Measurements from ENCODE around the gene POLE4. TPM values are rescaled to one million over a fixed set of nuclear protein-coding genes. Genes with fewer than 3 reads are reported as not detected.

The POLE4 gene
- polyA plus RNA-seq (2012; ENCODE audit: missing spikeins): 74.9 TPM

GRCh38 chr2:74958274-74959105 lies at the start of gene POLE4:
POLE4 (plus strand) TSS chr2:74958643; CDS start chr2:74958680, 37 bp downstream.
- FAIRE-seq: peak; percentile 95
- DNase-seq (ENCODE audit: insufficient read length): peak; percentile 64
- TF ChIP-seq POLR2AphosphoS5 (IDR thresholded peaks at IDR 0.05; ENCODE audit: low read depth, low read length): peak; percentile 97
- TF ChIP-seq POLR2A (IDR thresholded peaks at IDR 0.05; ENCODE audit: low read depth, low read length): peak; percentile 96
- TF ChIP-seq TAF1 (IDR thresholded peaks at IDR 0.05; ENCODE audit: borderline replicate concordance, low read depth, low read length): peak; percentile 63; the same call in 1 of the 2 replicates

- no peak for TF ChIP-seq POLR2A (IDR thresholded peaks at IDR 0.05; ENCODE audit: low read depth, low read length)
- no peak for TF ChIP-seq TAF1 (IDR thresholded peaks at IDR 0.05; ENCODE audit: borderline replicate concordance, low read depth, low read length)
- no peak for TF ChIP-seq POLR2AphosphoS5 (IDR thresholded peaks at IDR 0.05; ENCODE audit: low read depth, low read length)
- DNase-seq (ENCODE audit: insufficient read length) (no peak), FAIRE-seq (no peak)
Measured at GRCh38 chr2:74908748-74909444, 49.5 kb upstream of the POLE4 start.

- DNase-seq (ENCODE audit: insufficient read length) (no peak), FAIRE-seq (no peak)
- TF ChIP-seq TAF1 (IDR thresholded peaks at IDR 0.05; ENCODE audit: borderline replicate concordance, low read depth, low read length): no peak
- TF ChIP-seq POLR2A (IDR thresholded peaks at IDR 0.05; ENCODE audit: low read depth, low read length): no peak
- TF ChIP-seq POLR2AphosphoS5 (IDR thresholded peaks at IDR 0.05; ENCODE audit: low read depth, low read length): no peak
Measured at GRCh38 chr2:74910245-74910644, 48.2 kb upstream of the POLE4 start.

GRCh38 chr2:74911061-74911460 lies 47.4 kb upstream of the POLE4 start:
- no peak for DNase-seq (ENCODE audit: insufficient read length)
- TF ChIP-seq POLR2A (IDR thresholded peaks at IDR 0.05; ENCODE audit: low read depth, low read length): no peak
- no peak for FAIRE-seq

GRCh38 chr2:74915743-74916142 lies 42.7 kb upstream of the POLE4 start:
- no peak for FAIRE-seq
- TF ChIP-seq POLR2AphosphoS5 (IDR thresholded peaks at IDR 0.05; ENCODE audit: low read depth, low read length) (no peak), TAF1 (IDR thresholded peaks at IDR 0.05; ENCODE audit: borderline replicate concordance, low read depth, low read length) (no peak), POLR2A (IDR thresholded peaks at IDR 0.05; ENCODE audit: low read depth, low read length) (no peak)
- DNase-seq (ENCODE audit: insufficient read length): no peak

- FAIRE-seq: no peak
- DNase-seq (ENCODE audit: insufficient read length): no peak
- TF ChIP-seq TAF1 (IDR thresholded peaks at IDR 0.05; ENCODE audit: borderline replicate concordance, low read depth, low read length) (no peak), POLR2AphosphoS5 (IDR thresholded peaks at IDR 0.05; ENCODE audit: low read depth, low read length) (no peak), POLR2A (IDR thresholded peaks at IDR 0.05; ENCODE audit: low read depth, low read length) (no peak)
Measured at GRCh38 chr2:74916394-74916793, 42.0 kb upstream of the POLE4 start.

GRCh38 chr2:74917702-74918619 lies 40.5 kb upstream of the POLE4 start:
- TF ChIP-seq TAF1 (IDR thresholded peaks at IDR 0.05; ENCODE audit: borderline replicate concordance, low read depth, low read length) (no peak), POLR2AphosphoS5 (IDR thresholded peaks at IDR 0.05; ENCODE audit: low read depth, low read length) (no peak), POLR2A (IDR thresholded peaks at IDR 0.05; ENCODE audit: low read depth, low read length) (no peak)
- FAIRE-seq (no peak), DNase-seq (ENCODE audit: insufficient read length) (no peak)

- FAIRE-seq (no peak), DNase-seq (ENCODE audit: insufficient read length) (peak; percentile 62)
- TF ChIP-seq POLR2A (IDR thresholded peaks at IDR 0.05; ENCODE audit: low read depth, low read length) (no peak), TAF1 (IDR thresholded peaks at IDR 0.05; ENCODE audit: borderline replicate concordance, low read depth, low read length) (no peak), POLR2AphosphoS5 (IDR thresholded peaks at IDR 0.05; ENCODE audit: low read depth, low read length) (no peak)
Measured at GRCh38 chr2:74919827-74920226, 38.6 kb upstream of the POLE4 start.

GRCh38 chr2:74921236-74921736 lies 37.2 kb upstream of the POLE4 start:
- FAIRE-seq (no peak), DNase-seq (ENCODE audit: insufficient read length) (no peak)
- no peak for TF ChIP-seq TAF1 (IDR thresholded peaks at IDR 0.05; ENCODE audit: borderline replicate concordance, low read depth, low read length)
- TF ChIP-seq POLR2A (IDR thresholded peaks at IDR 0.05; ENCODE audit: low read depth, low read length): no peak
- TF ChIP-seq POLR2AphosphoS5 (IDR thresholded peaks at IDR 0.05; ENCODE audit: low read depth, low read length): no peak

GRCh38 chr2:74922592-74923227 lies 35.7 kb upstream of the POLE4 start:
- no peak for TF ChIP-seq POLR2AphosphoS5 (IDR thresholded peaks at IDR 0.05; ENCODE audit: low read depth, low read length)
- TF ChIP-seq TAF1 (IDR thresholded peaks at IDR 0.05; ENCODE audit: borderline replicate concordance, low read depth, low read length): no peak
- TF ChIP-seq POLR2A (IDR thresholded peaks at IDR 0.05; ENCODE audit: low read depth, low read length): no peak
- FAIRE-seq: no peak
- DNase-seq (ENCODE audit: insufficient read length): no peak
